Activated CD8-positive, alpha-beta memory T cell treated with anti-CD3 and anti-CD28 coated beads, Interleukin-2, amount 10 ng/mL, durations not matched to agents 7 days and 5 days (primary cell): Measurements from ENCODE around the gene ECT2L. TPM values are rescaled to one million over a fixed set of nuclear protein-coding genes. Genes with fewer than 3 reads are reported as not detected.

Experiments
- ATAC-seq: fragments of 150-1000 bp; cut with Tn5 transposase; one replicate; pipeline ENCODE4 v1.10.0; 2021; ENCODE audit warnings: moderate library complexity
- CTCF ChIA-PET: fragments of 350-600 bp; sonication (Branson Sonifier 250); formaldehyde crosslinking; loops from one replicate; lab custom pipeline; 2021; ENCODE audit warnings: antibody characterized with exemption; lab: Charles Lee
- DNase-seq: peaks from one replicate; pipeline ENCODE4 v3.0.0-alpha.2; 2020
- H3K27ac Mint-ChIP-seq: one replicate; pipeline ENCODE4 v1.8.0; 2021; ENCODE audit warnings: mild to moderate bottlenecking, mixed read lengths
- H3K27me3 Mint-ChIP-seq: one replicate; pipeline ENCODE4 v1.8.0; 2021; ENCODE audit warnings: mixed read lengths
- H3K36me3 Mint-ChIP-seq: one replicate; pipeline ENCODE4 v1.8.0; 2021; ENCODE audit warnings: mild to moderate bottlenecking, mixed read lengths
- H3K4me1 Mint-ChIP-seq: one replicate; pipeline ENCODE4 v1.8.0; 2021; ENCODE audit warnings: mixed read lengths
- H3K4me3 Mint-ChIP-seq: one replicate; pipeline ENCODE4 v1.8.0; 2021; ENCODE audit warnings: mild to moderate bottlenecking, moderate library complexity, mixed read lengths
- H3K9me3 Mint-ChIP-seq: one replicate; pipeline ENCODE4 v1.8.0; 2022; ENCODE audit warnings: low read depth, mixed read lengths
- total RNA-seq, 2 experiments: library from RNA; stranded (reverse); gene quantifications; one replicate each; pipeline ENCODE4 v1.2.3, GENCODE V29; 2021

The ECT2L gene, protein sequence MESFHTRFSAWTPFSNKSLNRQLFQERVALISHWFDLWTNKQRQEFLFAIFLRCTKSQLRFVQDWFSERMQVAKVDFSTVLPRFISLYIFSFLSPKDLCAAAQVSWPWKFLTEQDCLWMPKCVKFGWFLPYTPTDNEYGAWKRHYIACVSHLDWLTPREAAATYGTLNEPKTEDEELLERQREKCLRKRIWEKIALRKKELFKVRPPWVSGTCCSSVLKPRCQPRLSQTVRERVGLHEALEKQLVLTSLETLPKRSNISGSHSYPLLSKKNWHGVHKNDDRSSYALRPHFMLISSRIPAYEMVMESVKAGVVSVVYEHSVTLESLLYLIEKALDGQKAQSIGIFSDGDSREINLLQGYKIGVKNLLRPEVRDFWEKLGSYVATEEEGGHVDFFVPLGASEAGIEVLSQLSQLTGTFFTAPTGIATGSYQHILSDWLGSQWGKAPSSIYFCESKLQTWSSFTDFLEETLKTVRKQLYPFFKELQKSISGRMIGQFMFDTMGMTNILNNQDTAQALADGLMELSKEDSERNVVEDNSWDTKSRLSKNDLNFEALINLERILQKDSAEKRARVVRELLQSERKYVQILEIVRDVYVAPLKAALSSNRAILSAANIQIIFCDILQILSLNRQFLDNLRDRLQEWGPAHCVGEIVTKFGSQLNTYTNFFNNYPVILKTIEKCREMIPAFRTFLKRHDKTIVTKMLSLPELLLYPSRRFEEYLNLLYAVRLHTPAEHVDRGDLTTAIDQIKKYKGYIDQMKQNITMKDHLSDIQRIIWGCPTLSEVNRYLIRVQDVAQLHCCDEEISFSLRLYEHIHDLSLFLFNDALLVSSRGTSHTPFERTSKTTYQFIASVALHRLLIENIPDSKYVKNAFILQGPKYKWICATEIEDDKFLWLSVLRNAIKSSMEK
- not detected for total RNA-seq

GRCh38 chr6:138795809-138796603 lies at the start of gene ECT2L:
Gene ECT2L, plus strand, starts transcription at chr6:138796087. Its CDS starts 17,188 bp downstream, at chr6:138813275.
- ATAC-seq: peak; percentile 20
- H3K27ac Mint-ChIP-seq: no peak within 1 kb of the TSS
- H3K4me3 Mint-ChIP-seq: no peak within 1 kb of the TSS

GRCh38 chr6:138752017-138752416 lies 43.9 kb upstream of the ECT2L start:
- no peak overlapping the region for H3K27ac Mint-ChIP-seq
- H3K4me1 Mint-ChIP-seq: no peaks in the 10 kb centered on the region
- no peaks in the 10 kb centered on the region for H3K27me3 Mint-ChIP-seq
- H3K9me3 Mint-ChIP-seq: no peaks in the 10 kb centered on the region
- DNase-seq (no peak), ATAC-seq (no peak)
- CTCF ChIA-PET: no interaction called here
- no peaks in the 10 kb centered on the region for H3K36me3 Mint-ChIP-seq
- no peak overlapping the region for H3K4me3 Mint-ChIP-seq

More at GRCh38 chr6:138795809-138796603, at the start of gene ECT2L:
- no peaks in the 10 kb centered on the region for H3K9me3 Mint-ChIP-seq
- H3K27me3 Mint-ChIP-seq: peaks cover 16% of the 10 kb centered on the region
- no peak for DNase-seq
- CTCF ChIA-PET: no interaction called here
- H3K36me3 Mint-ChIP-seq: peaks cover 7% of the 10 kb centered on the region
- H3K4me1 Mint-ChIP-seq: no peaks in the 10 kb centered on the region

DNA sequence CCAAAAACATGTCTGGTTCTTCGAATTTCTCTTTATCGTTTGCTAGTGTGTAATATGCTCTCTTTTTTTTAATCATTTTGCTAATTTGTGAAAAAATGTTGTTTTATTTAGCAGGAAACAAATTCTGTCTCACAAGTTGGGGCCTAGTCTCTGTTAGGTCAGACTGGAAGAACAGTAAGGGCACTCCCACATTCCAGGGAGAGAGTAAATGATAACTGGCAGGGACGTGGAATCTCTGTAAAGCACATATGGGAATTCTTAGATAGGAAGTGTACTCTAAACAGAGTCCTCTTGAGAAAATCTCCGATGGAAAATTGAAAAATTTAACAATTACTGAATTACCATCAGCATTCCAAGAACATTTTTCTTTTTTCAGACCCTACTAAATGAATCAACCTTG lies 38.8 kb upstream of the ECT2L start:
- Mint-ChIP-seq H3K27ac (no peak overlapping the region), H3K4me1 (no peaks in the 10 kb centered on the region), H3K36me3 (no peaks in the 10 kb centered on the region), H3K9me3 (no peaks in the 10 kb centered on the region), H3K4me3 (no peak overlapping the region), H3K27me3 (no peaks in the 10 kb centered on the region)
- DNase-seq (no peak), ATAC-seq (no peak)
- CTCF ChIA-PET: no interaction called here

DNA sequence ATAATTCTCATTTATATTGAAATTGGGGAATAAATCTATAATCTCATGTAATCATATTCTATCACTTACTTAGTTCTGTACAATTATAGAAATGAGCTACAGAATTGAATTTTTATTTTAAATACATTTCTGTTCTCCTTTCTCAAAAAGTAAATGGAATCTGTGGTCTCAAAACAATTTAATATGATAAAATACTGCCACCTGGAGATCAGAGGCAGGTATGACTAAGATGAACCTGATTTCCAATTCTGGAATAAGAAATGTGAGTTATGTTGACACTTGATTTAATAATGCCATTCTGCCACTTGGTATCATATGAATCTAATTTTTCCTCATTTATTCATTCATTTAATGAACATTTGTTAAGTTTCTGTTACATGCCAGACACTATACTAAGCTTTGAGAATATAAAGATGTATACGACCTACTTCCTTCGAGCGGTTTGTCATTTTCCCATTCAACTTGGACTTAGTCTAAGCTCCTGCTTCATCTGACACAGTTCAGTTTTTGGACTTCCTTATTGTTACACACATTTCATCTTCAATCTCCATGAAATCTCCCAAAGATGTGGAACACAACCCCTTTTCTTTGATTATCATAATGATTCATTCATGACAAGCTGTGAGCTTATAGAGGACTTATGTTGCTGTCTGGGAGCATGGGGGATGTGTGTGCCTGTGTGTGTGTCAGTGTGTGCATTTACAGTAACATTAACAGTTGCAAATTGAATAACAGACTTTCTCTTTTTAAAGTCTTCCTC lies 29.8 kb upstream of the ECT2L start:
- H3K4me3 Mint-ChIP-seq: no peak overlapping the region
- ATAC-seq (no peak), DNase-seq (no peak)
- peaks cover 4% of the 10 kb centered on the region for H3K4me1 Mint-ChIP-seq
- no peak overlapping the region for H3K27ac Mint-ChIP-seq
- no peaks in the 10 kb centered on the region for H3K27me3 Mint-ChIP-seq
- CTCF ChIA-PET: interaction anchor here (0.7 to 4.6 kb wide), 12 partner anchors 9 to 598 kb away, joined by 3 to 49 read pairs (median 4); no protein-coding TSS in a partner anchor
- no peaks in the 10 kb centered on the region for H3K9me3 Mint-ChIP-seq
- H3K36me3 Mint-ChIP-seq: no peaks in the 10 kb centered on the region

DNA sequence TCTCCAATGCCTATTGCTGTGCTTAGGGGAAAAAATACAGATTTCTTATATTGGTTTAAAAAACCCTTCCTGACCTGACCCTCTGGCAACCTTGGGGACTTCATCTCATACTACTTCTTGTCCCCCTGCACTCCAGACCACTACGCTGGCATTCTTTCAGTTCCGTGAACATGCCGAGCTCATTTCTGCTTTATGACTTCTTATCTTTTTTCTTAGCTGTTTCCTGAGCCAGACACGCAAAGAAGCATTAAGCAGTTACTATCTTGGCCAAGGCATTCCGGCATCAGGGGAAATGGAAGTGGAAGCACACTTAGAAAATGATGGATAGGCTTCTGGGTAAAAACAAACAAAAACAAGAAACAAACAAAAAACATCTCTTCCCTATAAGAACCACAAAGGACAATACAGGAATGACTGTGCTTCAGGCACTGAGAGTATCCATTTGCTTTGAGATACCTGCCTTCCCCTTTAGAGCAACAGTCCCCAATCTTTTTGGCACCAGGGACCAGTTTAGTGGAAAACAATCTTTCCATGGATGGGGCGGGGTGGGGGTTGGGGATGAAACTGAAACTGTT lies 26.7 kb upstream of the ECT2L start:
- Mint-ChIP-seq H3K4me3 (no peak overlapping the region), H3K36me3 (no peaks in the 10 kb centered on the region), H3K27me3 (no peaks in the 10 kb centered on the region), H3K4me1 (peaks cover 20% of the 10 kb centered on the region), H3K27ac (no peak overlapping the region), H3K9me3 (no peaks in the 10 kb centered on the region)
- ATAC-seq (no peak), DNase-seq (no peak)
- CTCF ChIA-PET: interaction anchor here (1.0 to 1.7 kb wide), 3 partner anchors 76 to 179 kb away, joined by 4 to 9 read pairs (median 7); no protein-coding TSS in a partner anchor

GRCh38 chr6:138772596-138773176 lies 23.2 kb upstream of the ECT2L start:
- H3K36me3 Mint-ChIP-seq: no peaks in the 10 kb centered on the region
- CTCF ChIA-PET: interaction anchor here (0.7 to 2.4 kb wide), 4 partner anchors 80 to 184 kb away, joined by 3 to 9 read pairs (median 4); no protein-coding TSS in a partner anchor
- DNase-seq (no peak), ATAC-seq (no peak)
- H3K4me1 Mint-ChIP-seq: peaks cover 25% of the 10 kb centered on the region
- peak overlapping the region; percentile 100 for H3K27ac Mint-ChIP-seq
- peak overlapping the region; percentile 89 for H3K4me3 Mint-ChIP-seq
- no peaks in the 10 kb centered on the region for H3K27me3 Mint-ChIP-seq
- H3K9me3 Mint-ChIP-seq: no peaks in the 10 kb centered on the region

DNA sequence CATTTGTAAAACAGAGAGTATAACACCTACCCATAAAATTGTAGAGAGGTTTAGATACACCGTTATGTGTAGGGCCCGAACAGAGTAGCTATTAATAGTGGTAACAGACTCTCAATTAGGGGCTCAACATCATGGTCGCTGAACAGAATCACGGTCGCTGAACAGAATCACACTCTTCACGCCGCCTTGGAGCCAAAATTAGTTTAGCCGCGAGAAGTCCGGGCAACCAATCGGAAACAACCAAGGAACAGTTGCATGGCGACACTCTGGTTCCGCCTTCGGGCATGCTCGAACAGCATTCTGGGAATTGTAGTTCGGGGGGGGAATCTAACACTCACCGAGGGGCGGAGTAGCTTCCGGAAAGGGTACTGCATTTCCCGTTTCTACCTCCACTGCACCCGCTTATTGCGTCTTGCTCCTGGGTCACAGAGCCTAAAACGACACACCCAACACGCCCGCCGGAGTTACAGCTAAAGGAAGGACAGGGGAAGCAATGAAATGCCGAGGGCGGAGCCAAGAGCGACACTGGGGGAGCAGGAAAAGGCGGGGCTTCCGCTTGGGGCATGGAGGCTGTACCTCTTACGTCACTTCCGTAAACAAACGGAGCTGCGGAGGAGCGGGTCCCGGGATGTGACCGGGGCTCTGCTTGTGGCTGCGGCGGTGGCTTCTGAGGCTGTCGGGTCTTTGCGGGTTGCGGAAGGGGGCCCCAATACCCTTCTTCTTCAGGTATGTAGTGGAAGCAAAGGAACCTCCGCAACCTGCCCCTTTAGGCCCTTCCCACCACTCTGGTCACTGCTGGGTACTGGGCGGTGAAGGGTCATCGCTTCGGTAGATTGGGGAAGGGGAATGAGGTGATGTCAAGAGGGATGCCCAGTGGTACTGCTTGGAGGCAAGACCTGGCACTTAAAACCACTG lies 22.5 kb upstream of the ECT2L start, which contains the start of gene CCDC28A:
TSS of gene CCDC28A (plus strand) at position 593 of the 915 bp plus-strand sequence. CDS start 2,352 bp downstream, outside the sequence.
- Mint-ChIP-seq H3K9me3 (no peaks in the 10 kb centered on the region), H3K27me3 (no peaks in the 10 kb centered on the region), H3K4me3 (peak within 1 kb of the TSS; percentile 89), H3K36me3 (no peaks in the 10 kb centered on the region), H3K27ac (peak within 1 kb of the TSS; percentile 100), H3K4me1 (peaks cover 25% of the 10 kb centered on the region)
- ATAC-seq (peak; percentile 91), DNase-seq (peak; percentile 97)
- CTCF ChIA-PET: interaction anchor here (1.3 to 2.4 kb wide), 3 partner anchors 81 to 185 kb away, joined by 3 to 9 read pairs (median 4); no protein-coding TSS in a partner anchor

DNA sequence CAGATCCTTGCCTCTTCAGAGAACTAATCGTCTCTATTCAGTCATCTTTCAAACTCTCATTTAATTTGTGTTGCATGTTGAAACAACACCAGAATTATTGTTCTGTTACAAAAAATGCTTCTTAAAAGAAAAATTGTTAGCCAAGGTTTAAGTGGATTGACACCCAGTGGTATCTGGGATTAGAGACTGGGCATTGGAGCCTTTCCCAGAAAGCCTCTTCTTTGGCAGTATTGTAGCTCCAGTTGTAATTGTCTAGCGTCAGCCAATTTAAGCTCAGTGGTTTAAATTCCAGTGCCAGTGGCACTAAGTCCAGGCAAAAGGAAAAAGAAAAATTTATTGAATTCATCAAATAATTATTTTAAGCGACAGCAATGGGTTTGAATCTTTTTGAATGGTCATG lies 21.5 kb upstream of the ECT2L start:
- CTCF ChIA-PET: interaction anchor here (1.5 kb wide), 1 partner anchor 8 kb away, joined by 3 read pairs; no protein-coding TSS in a partner anchor
- Mint-ChIP-seq H3K4me1 (peaks cover 21% of the 10 kb centered on the region), H3K27me3 (no peaks in the 10 kb centered on the region), H3K4me3 (peak overlapping the region; percentile 89), H3K9me3 (no peaks in the 10 kb centered on the region), H3K27ac (peak overlapping the region; percentile 100), H3K36me3 (no peaks in the 10 kb centered on the region)
- ATAC-seq (no peak), DNase-seq (no peak)

DNA sequence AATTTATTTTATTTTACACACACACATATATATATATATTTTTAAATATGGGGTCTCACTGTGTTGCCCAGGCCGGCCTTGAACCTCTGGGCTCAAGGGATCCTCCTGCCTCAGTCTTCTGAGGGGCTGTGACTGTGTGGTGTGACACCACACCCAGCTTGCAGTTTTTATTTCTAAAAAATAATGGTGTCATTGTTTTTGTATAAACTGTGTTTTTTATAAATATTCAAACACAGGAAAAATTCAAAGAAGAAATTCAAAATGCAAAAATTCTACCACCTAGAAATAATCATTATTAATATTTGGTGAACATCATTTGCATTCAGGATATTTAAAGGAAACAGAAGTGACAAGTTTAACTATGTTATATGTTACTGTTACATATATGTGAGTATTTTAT lies 19.2 kb upstream of the ECT2L start:
- H3K4me3 Mint-ChIP-seq: no peak overlapping the region
- peaks cover 2% of the 10 kb centered on the region for H3K36me3 Mint-ChIP-seq
- H3K9me3 Mint-ChIP-seq: no peaks in the 10 kb centered on the region
- no peak for DNase-seq
- ATAC-seq: no peak
- no peak overlapping the region for H3K27ac Mint-ChIP-seq
- CTCF ChIA-PET: interaction anchor here (1.8 kb wide), 1 partner anchor 11 kb away, joined by 3 read pairs; no protein-coding TSS in a partner anchor
- H3K27me3 Mint-ChIP-seq: no peaks in the 10 kb centered on the region
- peaks cover 20% of the 10 kb centered on the region for H3K4me1 Mint-ChIP-seq

GRCh38 chr6:138778331-138778730 lies 17.6 kb upstream of the ECT2L start:
- peaks cover 7% of the 10 kb centered on the region for H3K36me3 Mint-ChIP-seq
- CTCF ChIA-PET: no interaction called here
- peaks cover 7% of the 10 kb centered on the region for H3K4me1 Mint-ChIP-seq
- H3K27me3 Mint-ChIP-seq: no peaks in the 10 kb centered on the region
- H3K4me3 Mint-ChIP-seq: no peak overlapping the region
- no peaks in the 10 kb centered on the region for H3K9me3 Mint-ChIP-seq
- DNase-seq (no peak), ATAC-seq (no peak)
- no peak overlapping the region for H3K27ac Mint-ChIP-seq

DNA sequence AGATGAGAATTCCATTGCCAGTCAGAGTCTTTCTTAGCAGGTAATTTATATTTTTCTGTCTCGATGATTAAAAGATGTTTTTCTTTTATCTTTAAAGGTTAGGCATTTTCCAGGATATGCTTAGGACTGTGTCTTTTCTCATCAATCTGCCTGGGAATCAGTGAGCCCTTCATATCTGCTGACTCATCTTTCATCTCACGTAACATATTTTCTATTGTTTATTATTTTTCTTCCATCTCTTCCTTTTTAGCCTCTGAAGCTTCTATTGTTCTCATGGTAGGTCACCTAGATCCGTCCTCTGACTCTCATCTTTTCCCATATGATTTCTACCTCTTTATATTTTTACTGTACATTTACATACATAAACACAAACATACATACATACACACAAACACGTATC lies 13.6 kb upstream of the ECT2L start:
- DNase-seq (no peak), ATAC-seq (no peak)
- H3K36me3 Mint-ChIP-seq: peaks cover 9% of the 10 kb centered on the region
- H3K27ac Mint-ChIP-seq: no peak overlapping the region
- H3K9me3 Mint-ChIP-seq: no peaks in the 10 kb centered on the region
- H3K4me1 Mint-ChIP-seq: peaks cover 4% of the 10 kb centered on the region
- CTCF ChIA-PET: no interaction called here
- no peaks in the 10 kb centered on the region for H3K27me3 Mint-ChIP-seq
- no peak overlapping the region for H3K4me3 Mint-ChIP-seq
